ENCODE results near the gene SNX8. TPM values are rescaled to one million over a fixed set of nuclear protein-coding genes. Genes with fewer than 3 reads are reported as not detected.

The SNX8 gene
- total and polyA plus RNA-seq, 2 of the 13 experiments (the other 11 are each of a cell fraction or from before 2014, with no cell fraction given), result 20.6 to 45.2 TPM

DNA sequence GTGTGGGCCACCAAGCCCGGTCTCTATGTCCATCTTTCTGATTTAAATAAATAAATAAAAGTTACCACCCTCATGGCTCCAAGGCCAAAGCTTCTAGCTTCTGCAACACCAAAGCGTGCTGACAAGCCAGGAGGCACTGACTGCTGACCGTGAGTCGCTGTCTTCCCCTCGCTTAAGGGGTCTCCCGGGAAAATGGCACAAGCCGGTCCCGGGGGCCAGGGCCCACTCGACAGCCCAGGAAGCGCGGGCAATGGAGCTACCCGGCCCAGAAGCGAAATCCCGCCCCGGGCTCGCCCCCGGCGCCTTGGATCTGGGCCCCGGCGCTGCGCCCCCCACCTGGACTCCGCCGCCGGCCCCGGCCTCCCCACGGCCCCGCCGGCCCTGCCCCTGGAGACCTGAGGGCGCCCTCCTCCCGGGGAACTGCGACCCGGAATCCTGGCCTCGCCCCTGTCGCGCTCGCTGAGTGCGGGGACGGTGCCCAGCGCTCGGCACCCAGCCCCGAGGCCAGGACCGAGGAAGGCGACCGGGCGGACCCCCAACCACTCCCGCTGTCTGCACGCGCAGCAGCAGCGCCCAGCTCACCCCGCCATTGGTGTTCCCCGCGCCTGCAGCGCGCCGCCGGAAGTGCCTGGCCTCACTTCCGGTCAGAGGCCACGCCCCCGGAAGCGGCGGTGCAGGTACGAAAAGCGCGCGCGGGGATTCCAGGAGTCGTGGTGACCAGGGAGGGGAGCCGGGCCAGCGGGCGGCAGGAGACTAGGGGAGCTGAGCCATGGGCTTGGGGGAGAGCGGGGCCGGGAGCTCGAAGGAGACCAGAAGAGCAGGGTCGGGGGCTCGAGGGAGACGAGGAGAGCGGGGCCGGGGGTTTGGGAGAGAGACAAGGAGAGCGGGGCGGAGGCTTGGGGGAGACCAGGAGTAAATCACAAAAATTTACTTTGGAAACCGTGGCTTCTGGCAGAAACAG lies 72.4 kb downstream of the SNX8 start, which contains the start of the genes MRM2 and NUDT1 (continued):
- 0 out of 2 replicates have a peak, but pooled peaks have one; percentile 54 for TF ChIP-seq ZNF563 (CRISPR knock-in tag; IDR thresholded peaks at IDR 0.05)
- no peak for TF ChIP-seq REXO4 (CRISPR knock-in tag; IDR thresholded peaks at IDR 0.05; ENCODE audit: borderline replicate concordance)
- TF ChIP-seq FOXA3 (CRISPR knock-in tag; IDR thresholded peaks at IDR 0.05), result peak; percentile 34; the same call in 1 of the 2 replicates
- TF ChIP-seq ZNF121 (CRISPR knock-in tag; IDR thresholded peaks at IDR 0.05), result no peak
- TF ChIP-seq ZNF747 (CRISPR knock-in tag; IDR thresholded peaks at IDR 0.05; ENCODE audit: borderline replicate concordance), result no peak
- TF ChIP-seq KDM1A (CRISPR knock-in tag; IDR thresholded peaks at IDR 0.05), result no peak
- peak; percentile 90; the same call in 1 of the 2 replicates for TF ChIP-seq CSRNP1 (CRISPR knock-in tag; IDR thresholded peaks at IDR 0.05)
- no peak for TF ChIP-seq ZNF20 (CRISPR knock-in tag; IDR thresholded peaks at IDR 0.05)
- no peak for TF ChIP-seq ZNF343 (CRISPR knock-in tag; IDR thresholded peaks at IDR 0.05)
- TF ChIP-seq ATF7 (IDR thresholded peaks at IDR 0.05), result no peak
- 0 out of 2 replicates have a peak, but pooled peaks have one; percentile 20 for TF ChIP-seq ATF7 (CRISPR knock-in tag; IDR thresholded peaks at IDR 0.05)
- 0 out of 2 replicates have a peak, but pooled peaks have one; percentile 44 for TF ChIP-seq ZXDC (CRISPR knock-in tag; IDR thresholded peaks at IDR 0.05)
- TF ChIP-seq TIGD3 (CRISPR knock-in tag; IDR thresholded peaks at IDR 0.05; ENCODE audit: borderline replicate concordance), result no peak
- TF ChIP-seq HES4 (CRISPR knock-in tag; IDR thresholded peaks at IDR 0.05; ENCODE audit: borderline replicate concordance), result peak; percentile 63; the same call in 1 of the 2 replicates
- TF ChIP-seq ZKSCAN8 (CRISPR knock-in tag; IDR thresholded peaks at IDR 0.05; ENCODE audit: borderline replicate concordance), result no peak
- TF ChIP-seq DMAP1 (CRISPR knock-in tag; IDR thresholded peaks at IDR 0.05), result peak; percentile 72
- TF ChIP-seq JARID2 (CRISPR knock-in tag; IDR thresholded peaks at IDR 0.05; ENCODE audit: insufficient replicate concordance), result no peak
- TF ChIP-seq, protein P1, sequence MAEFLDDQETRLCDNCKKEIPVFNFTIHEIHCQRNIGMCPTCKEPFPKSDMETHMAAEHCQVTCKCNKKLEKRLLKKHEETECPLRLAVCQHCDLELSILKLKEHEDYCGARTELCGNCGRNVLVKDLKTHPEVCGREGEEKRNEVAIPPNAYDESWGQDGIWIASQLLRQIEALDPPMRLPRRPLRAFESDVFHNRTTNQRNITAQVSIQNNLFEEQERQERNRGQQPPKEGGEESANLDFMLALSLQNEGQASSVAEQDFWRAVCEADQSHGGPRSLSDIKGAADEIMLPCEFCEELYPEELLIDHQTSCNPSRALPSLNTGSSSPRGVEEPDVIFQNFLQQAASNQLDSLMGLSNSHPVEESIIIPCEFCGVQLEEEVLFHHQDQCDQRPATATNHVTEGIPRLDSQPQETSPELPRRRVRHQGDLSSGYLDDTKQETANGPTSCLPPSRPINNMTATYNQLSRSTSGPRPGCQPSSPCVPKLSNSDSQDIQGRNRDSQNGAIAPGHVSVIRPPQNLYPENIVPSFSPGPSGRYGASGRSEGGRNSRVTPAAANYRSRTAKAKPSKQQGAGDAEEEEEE (CRISPR knock-in tag; IDR thresholded peaks at IDR 0.05; ENCODE audit: borderline replicate concordance), result no peak
- TF ChIP-seq CENPX (CRISPR knock-in tag; IDR thresholded peaks at IDR 0.05), result no peak
- no peak for TF ChIP-seq ZBTB21 (CRISPR knock-in tag; IDR thresholded peaks at IDR 0.05)
- TF ChIP-seq ZMAT3 (CRISPR knock-in tag; conservative IDR thresholded peaks at IDR 0.05), result 0 out of 2 replicates have a peak, but pooled peaks have one; percentile 47
- no peak for TF ChIP-seq KAT2B (IDR thresholded peaks at IDR 0.05; ENCODE audit: borderline replicate concordance, low read depth, low read length)

Data from HepG2 (cell line).